Measurements from ENCODE around the gene LRRC9.
"Not testable (repeated sequence)": the region's sequence is repeated elsewhere in the genome, so short reads cannot be mapped to it uniquely, and the experiment has no call there.

LRRC9 gene

DNA sequence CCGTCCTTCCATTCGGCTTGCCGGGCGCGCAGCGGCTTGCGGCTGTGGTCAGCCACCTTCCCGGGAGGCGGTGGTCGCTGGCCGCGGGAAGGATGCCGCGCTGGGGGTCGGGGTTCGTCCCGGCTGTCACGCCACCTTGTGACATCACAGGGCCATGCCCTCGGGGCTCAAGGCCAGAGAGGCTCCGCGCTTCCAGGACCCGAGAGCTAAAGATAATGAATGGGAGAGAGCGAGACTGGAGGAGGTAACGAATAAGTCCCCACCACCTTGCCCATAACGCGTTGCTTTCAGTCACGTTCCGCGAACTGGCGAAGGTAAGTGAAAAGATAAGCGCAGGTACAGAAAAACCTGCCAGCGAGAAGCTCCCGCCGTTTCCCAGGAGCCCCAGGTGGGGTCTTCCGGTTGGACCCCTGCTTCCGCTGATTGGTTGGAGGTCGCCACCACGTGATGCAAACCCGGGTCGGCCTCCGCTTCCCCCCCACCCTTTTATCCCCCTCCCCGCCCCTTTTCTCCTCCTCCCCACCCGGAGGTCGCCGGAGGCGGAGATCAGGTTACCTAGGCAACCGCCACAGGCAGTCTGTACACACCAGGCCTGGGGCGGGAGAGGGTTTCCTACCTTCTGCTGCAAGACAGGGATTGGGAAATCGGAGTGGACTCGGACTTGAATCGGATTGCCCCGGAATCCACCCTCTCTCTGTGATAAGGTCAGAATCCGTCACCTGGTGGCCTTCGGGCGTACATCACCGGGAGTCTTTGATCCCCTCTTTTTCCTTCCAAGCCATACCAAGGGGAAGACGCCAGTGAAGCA, at the start of gene LRRC9:
LRRC9 (plus strand) TSS at position 575 of the 808 bp plus-strand sequence.
- peak; percentile 48 for DNase-seq

GRCh38 chr14:59870277-59871165, 49.4 kb upstream of the LRRC9 start, which contains the start of gene RTN1:
TSS of gene RTN1 (minus strand) at chr14:59870776. CDS start at chr14:59870630, 146 bp downstream.
- peak; percentile 21 for DNase-seq

DNA sequence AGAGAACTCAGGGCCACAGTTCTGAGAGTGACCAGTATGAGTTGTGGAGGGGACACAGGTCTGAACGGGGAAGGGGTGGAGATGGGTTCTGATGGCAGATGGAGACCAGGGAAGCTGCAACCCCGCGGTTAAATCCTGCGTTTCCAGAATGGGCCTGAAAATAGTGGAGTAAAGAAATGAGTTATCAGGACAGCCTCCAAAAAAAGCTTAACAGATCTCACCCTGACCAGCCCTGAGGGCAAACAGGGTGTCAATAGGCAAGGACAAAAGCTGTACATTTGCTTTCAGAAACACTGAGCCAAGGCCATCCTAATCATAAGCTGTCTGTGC, 48.8 kb upstream of the LRRC9 start:
- no peak for DNase-seq

GRCh38 chr14:59882957-59883356, 37.0 kb upstream of the LRRC9 start:
- no peak for DNase-seq

GRCh38 chr14:59890676-59891075, 29.3 kb upstream of the LRRC9 start:
- DNase-seq, result no peak

DNA sequence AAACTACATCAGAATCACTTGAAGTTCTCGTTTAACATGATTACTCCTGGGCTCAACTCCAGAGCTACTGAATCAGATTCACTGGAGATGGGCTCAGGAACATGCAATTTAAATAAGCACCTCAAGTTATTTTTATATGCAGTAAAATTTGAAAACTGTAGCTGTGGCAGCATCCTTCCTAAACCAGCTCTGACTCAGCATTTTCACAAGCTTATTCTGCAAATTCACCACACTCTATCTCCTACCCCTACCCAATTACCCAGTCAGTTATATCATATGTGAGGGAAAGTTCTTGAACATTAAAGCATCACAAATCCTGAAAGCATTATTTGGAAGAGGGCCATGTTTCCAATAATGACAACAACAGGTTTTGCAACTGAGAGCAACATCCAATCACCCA, 24.2 kb upstream of the LRRC9 start:
- no peak for DNase-seq

DNA sequence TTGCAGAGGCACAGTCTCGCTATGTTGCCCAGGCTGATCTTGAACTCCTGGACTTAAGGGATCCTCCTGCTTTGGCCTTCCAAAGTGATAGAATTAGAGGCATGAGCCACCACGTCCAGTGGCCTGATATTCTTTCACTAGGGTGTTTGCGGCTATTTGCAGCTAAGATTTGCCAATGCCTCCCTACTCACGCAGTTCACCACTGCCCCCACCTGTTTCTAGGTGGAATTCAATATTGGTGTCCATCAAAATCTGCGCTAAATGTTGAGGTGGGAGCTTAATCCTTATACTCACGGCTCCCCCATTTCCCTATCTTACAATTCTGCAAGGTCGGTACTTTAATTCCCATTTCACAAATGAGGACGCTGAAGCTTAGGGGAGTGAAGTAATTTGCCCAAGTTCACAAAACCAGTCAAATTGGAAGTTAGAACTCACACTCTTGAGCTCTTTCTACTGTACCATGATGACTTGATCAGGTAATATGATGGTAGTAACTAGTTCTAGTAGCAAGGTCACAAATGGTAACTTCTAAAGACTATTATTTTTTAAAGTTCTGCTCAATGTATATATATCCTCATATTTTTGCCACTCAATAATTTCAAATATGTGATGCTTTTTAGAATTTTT, 22.1 kb upstream of the LRRC9 start:
- no peak for DNase-seq

- no peak for DNase-seq
These were observed 19.4 kb upstream of the LRRC9 start for GRCh38 chr14:59900556-59900955.

- no peak for DNase-seq
These were observed 15.8 kb upstream of the LRRC9 start for GRCh38 chr14:59904184-59904583.

GRCh38 chr14:59905188-59905587, 14.8 kb upstream of the LRRC9 start:
- no peak for DNase-seq

DNA sequence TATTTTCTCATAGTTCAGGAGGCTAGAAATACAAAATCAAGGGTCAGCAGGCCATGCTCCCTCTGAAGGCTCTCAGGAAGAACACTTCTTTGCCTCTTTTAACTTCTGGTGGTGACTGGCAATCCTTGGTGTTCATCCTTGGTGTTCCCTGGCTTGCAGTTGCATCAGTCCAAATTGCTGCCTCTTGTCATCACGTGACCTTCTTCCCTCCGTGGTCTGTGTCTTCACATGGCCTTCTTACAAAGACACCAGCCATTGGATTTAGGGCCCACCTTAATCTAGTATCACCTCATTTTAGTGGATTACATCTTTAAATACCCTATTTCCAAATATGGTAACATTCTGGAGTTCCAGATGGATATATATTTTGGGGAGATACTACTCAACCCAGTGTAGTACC, 7.5 kb upstream of the LRRC9 start:
- DNase-seq, result no peak

DNA sequence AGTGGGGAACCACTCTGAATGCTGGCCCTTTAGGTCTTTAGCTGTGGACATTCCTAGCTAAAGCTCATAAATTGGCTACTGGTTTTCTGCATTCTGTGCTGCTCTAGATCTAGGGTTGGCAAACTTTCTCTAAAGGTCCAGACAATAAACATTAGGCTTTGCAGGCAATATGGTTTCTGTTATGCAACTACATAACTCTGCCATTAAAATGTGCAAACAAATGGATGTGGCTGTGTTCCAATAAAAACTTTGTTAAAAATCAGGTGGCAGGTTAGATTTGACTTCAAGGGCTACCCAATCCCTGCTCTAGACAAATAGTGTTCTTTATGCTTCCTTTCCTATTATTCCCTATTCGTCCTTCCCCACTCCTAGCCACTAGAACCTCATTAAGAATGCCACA, 6.8 kb upstream of the LRRC9 start:
- DNase-seq, result no peak

DNA sequence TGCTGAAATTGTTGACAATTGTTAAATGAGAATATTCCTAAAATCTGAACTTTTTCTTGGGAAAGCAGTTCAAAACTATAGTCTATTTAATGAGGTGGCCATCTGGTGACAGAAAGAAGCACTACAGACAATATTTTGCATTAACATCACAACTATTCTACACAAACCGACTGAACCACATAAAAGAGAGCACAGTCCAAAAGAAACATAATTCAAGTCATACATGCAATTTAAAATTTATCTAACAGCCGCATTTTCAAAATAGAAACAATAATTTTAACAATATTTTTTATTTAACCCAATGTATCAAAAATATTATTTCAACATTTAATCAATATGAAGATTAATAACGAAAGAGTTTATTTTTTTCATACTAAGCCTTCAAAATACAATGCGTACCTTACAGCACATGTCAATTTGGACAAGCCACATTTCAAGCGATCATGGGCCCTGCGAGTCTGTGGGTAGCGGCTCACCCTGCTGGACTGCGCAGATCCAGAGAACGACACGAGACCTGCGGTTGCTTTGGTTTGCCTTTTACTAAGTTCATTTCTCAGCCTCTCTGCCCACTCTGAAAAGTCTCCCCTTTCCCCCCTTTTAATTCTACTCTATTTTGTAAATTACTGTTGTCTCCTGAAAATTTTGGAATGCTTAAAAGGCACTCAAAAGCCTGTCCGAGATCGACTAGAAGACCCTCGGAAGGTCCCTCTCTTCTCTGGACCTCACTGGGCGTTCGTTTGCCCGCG, 947 bp upstream of the LRRC9 start:
- DNase-seq, result peak; percentile 14

- no peak for DNase-seq
These were observed 387 bp downstream of the LRRC9 start for GRCh38 chr14:59920378-59920683.

GRCh38 chr14:59925797-59926196, 5.9 kb downstream of the LRRC9 start:
- DNase-seq, result no peak

DNA sequence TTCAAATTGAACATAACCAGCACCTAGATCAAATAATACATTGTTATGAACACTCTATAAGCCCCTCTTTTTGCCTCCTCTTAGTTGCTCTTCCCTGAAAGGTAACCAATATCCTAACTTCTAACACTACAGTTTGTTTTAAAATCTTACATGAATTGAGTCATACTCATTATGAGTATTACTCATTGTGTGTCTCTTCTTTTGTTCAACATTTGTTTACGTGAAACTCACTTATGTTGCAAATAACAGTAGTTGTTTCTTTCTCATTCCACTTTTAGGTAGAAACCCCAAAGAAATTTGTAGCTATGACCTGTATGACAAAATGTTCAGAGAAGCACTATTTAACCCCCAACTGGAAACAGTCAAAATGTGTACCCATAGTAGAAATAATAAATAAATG, 6.6 kb downstream of the LRRC9 start:
- DNase-seq, result no peak

GRCh38 chr14:59931237-59931636, 11.3 kb downstream of the LRRC9 start:
- no peak for DNase-seq

GRCh38 chr14:59936145-59936544, 16.2 kb downstream of the LRRC9 start:
- no peak for DNase-seq

GRCh38 chr14:59939828-59940227, 19.9 kb downstream of the LRRC9 start:
- DNase-seq, result no peak

- DNase-seq, result not testable (repeated sequence)
These were observed 22.4 kb downstream of the LRRC9 start for GRCh38 chr14:59942296-59942862.

DNA sequence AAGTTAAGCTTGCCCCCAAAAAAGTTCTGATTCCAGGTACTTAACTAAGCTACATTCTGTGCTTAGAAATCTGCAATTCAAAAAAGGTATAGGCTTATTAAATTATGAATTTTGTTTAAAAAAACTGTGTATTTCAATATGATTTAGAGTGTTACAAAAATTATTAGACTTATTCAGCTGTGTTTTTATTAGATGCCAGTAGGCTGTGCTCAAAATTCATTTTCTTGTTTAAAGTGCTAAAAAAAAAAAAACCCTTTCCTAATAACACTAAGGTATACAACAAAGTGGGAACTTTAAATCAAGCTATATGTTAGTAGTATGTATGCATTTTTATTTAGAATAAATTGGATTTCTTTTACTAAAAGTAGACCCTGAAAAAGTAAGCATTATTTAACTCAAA, 25.0 kb downstream of the LRRC9 start:
- no peak for DNase-seq

DNA sequence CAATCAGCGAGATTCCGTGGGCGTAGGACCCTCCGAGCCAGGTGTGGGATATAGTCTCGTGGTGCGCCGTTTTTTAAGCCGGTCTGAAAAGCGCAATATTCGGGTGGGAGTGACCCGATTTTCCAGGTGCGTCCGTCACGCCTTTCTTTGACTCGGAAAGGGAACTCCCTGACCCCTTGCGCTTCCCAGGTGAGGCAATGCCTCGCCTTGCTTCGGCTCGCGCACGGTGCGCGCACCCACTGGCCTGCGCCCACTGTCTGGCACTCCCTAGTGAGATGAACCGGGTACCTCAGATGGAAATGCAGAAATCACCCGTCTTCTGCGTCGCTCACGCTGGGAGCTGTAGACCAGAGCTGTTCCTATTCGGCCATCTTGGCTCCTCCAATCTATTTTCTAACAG, 32.2 kb downstream of the LRRC9 start:
- DNase-seq, result not testable (repeated sequence)

- not testable (repeated sequence) for DNase-seq
These were observed 37.9 kb downstream of the LRRC9 start for GRCh38 chr14:59957890-59958289.

All from activated CD8-positive, alpha-beta memory T cell treated with anti-CD3 and anti-CD28 coated beads, Interleukin-2, amount 50 U/mL, for 4 hours (primary cell).